Measurements from ENCODE around the gene PAK6. TPM values are rescaled to one million over a fixed set of nuclear protein-coding genes. Genes with fewer than 3 reads are reported as not detected.

The PAK6 gene
- total RNA-seq, 1 donor from 2014 or later, result 5.7 TPM

DNA sequence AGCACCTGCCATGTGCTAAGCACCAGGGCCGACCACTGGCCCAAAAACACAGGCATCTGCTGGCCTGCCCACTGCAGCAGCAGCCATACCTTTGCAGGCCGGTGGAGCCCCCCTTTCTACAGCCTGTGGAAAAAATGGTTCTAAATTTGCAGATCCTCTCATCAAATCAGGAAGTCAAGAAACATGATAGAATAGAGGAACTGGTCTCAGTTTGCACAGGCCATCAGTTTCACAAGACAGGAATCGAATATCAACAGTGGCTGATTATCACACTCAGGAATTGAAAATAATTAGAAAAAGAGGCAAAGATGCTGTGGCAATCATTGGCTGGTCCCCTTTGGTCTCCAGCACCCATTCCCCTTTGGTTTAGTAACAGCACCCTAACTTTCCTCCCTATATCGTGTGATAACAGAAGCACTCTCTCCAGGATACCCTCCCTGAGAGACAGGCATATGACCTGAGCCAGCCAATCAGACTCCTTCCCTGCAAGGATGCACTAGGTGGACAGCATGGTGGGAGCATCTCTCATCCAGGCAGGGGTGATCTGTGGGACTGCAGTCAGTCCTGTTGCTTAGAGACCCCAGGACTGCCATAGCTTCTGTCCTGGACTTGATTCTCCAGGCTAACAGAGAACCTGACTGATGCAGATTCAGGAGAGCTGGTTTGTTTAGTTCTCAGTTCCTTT, 3.5 kb upstream of the PAK6 start:
- peak; percentile 45 for DNase-seq
- no peaks in the 10 kb centered on the region for H3K36me3 ChIP-seq
- TF ChIP-seq, protein P1, sequence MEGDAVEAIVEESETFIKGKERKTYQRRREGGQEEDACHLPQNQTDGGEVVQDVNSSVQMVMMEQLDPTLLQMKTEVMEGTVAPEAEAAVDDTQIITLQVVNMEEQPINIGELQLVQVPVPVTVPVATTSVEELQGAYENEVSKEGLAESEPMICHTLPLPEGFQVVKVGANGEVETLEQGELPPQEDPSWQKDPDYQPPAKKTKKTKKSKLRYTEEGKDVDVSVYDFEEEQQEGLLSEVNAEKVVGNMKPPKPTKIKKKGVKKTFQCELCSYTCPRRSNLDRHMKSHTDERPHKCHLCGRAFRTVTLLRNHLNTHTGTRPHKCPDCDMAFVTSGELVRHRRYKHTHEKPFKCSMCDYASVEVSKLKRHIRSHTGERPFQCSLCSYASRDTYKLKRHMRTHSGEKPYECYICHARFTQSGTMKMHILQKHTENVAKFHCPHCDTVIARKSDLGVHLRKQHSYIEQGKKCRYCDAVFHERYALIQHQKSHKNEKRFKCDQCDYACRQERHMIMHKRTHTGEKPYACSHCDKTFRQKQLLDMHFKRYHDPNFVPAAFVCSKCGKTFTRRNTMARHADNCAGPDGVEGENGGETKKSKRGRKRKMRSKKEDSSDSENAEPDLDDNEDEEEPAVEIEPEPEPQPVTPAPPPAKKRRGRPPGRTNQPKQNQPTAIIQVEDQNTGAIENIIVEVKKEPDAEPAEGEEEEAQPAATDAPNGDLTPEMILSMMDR (IDR thresholded peaks at IDR 0.05), result no peak
- no peak overlapping the region for H3K4me3 ChIP-seq
- no peak overlapping the region for H3K27ac ChIP-seq
- no peaks in the 10 kb centered on the region for H3K4me1 ChIP-seq
- H3K9me3 ChIP-seq, result no peaks in the 10 kb centered on the region
- intact Hi-C loops (cut with DNase I), result no loop called here
- peaks cover 9% of the 10 kb centered on the region for H3K27me3 ChIP-seq
- ATAC-seq, result peak; percentile 46

DNA sequence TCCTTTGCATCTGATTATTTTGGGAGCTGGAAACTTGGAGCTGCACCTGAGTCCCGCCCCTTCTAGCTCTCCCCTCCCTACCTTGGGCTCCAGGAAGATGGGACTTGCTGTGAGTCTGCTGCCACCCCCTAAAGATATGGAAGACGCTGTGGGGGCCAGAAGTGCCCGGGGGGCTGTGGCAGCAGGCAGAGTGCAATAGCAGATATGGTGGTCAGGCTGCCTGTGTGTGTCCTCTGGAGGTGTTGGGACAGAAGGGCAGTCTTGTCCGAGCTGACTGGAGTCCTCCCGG, 485 bp downstream of the PAK6 start:
- DNase-seq (no peak), ATAC-seq (no peak)
- H3K36me3 ChIP-seq, result no peaks in the 10 kb centered on the region
- intact Hi-C loops (cut with DNase I), result no loop called here
- TF ChIP-seq, protein P1 (IDR thresholded peaks at IDR 0.05), result no peak
- H3K27ac ChIP-seq, result no peak overlapping the region
- peak overlapping the region; percentile 17 for H3K4me3 ChIP-seq
- no peaks in the 10 kb centered on the region for H3K4me1 ChIP-seq
- peaks cover 11% of the 10 kb centered on the region for H3K27me3 ChIP-seq
- no peaks in the 10 kb centered on the region for H3K9me3 ChIP-seq

DNA sequence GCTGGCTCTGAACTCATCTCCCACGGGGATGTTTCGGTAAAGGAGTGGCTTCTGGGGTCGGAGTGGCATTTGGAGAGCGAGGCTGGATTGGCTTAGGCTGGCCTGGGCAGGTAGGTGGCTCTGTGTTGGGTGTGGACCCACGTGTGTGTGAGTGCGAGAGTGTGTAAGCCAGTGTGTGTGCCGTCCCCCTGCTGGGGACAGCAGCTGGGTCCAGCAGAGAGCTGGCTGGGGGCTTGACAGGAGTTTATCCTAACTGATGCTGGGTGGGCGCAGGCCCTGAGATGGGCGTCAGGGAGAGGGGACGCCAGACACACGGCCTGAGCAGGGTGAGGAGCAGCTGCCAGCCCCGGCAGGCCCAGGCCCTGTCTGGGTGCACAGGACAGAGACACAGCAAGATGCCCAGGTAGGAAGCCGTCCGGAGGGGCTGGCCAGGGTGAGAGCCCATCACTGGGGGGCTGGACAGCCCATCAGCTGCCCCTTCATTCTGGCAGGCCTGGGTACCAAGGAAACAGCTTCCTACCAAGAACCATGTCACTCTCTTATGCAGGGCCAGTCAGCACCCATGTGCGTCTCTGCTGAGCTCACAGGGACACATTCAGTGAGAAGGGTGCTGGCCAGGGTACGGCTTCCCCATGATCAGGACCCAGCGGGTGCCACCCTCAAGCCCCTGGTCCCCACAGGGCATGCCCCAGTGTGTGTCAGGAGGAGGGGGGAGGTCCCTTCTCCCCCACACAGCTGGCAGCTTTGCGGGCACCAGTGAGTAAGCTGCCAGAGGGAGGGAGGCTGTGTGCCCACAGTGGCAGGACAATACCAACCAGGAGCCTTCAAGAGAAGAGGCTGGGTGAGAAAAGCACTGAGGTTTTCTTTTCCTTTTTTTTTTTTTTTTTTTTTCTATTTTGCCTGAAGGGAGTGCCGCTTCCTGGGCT, 1.1 kb downstream of the PAK6 start:
- Histone ChIP-seq H3K4me3 (no peak overlapping the region), H3K36me3 (no peaks in the 10 kb centered on the region), H3K9me3 (no peaks in the 10 kb centered on the region), H3K4me1 (no peaks in the 10 kb centered on the region), H3K27ac (no peak overlapping the region), H3K27me3 (peaks cover 11% of the 10 kb centered on the region)
- TF ChIP-seq, protein P1 (IDR thresholded peaks at IDR 0.05), result no peak
- intact Hi-C loops (cut with DNase I), result no loop called here
- DNase-seq (peak; percentile 59), ATAC-seq (no peak)

DNA sequence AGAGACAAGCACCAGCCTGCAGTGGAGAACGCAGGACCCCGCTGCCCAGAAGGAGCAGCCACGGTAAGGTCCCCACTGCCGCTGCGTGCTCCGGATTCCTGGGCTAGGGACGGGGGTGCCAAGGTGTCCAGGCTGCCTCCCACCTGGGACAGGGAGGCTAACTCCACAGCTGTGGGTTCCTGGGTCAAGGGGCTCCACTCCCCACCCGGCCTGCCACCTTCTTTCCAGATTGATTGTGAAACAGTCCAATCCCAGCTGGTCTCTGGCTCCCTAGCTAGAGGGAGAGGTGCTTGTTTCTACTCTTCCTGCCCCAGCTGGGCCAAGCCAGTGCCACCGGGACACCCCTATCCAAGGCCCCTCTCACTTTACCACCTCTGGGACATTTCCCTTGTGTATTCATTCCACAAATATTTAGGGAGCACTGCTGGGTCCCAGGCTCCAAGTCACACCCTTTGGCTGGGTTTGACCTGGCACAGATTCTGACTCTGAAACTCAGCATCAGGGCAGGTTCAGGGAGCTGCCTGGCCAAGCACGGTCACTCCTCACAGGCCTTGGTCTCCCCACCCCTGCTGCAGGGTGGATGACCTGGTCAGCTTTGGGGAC, 1.9 kb downstream of the PAK6 start:
- no peaks in the 10 kb centered on the region for H3K36me3 ChIP-seq
- no peaks in the 10 kb centered on the region for H3K4me1 ChIP-seq
- peaks cover 11% of the 10 kb centered on the region for H3K27me3 ChIP-seq
- no peak for ATAC-seq
- no peak overlapping the region for H3K27ac ChIP-seq
- no peak for DNase-seq
- intact Hi-C loops (cut with DNase I), result no loop called here
- H3K9me3 ChIP-seq, result no peaks in the 10 kb centered on the region
- TF ChIP-seq, protein P1 (IDR thresholded peaks at IDR 0.05), result no peak
- no peak overlapping the region for H3K4me3 ChIP-seq

DNA sequence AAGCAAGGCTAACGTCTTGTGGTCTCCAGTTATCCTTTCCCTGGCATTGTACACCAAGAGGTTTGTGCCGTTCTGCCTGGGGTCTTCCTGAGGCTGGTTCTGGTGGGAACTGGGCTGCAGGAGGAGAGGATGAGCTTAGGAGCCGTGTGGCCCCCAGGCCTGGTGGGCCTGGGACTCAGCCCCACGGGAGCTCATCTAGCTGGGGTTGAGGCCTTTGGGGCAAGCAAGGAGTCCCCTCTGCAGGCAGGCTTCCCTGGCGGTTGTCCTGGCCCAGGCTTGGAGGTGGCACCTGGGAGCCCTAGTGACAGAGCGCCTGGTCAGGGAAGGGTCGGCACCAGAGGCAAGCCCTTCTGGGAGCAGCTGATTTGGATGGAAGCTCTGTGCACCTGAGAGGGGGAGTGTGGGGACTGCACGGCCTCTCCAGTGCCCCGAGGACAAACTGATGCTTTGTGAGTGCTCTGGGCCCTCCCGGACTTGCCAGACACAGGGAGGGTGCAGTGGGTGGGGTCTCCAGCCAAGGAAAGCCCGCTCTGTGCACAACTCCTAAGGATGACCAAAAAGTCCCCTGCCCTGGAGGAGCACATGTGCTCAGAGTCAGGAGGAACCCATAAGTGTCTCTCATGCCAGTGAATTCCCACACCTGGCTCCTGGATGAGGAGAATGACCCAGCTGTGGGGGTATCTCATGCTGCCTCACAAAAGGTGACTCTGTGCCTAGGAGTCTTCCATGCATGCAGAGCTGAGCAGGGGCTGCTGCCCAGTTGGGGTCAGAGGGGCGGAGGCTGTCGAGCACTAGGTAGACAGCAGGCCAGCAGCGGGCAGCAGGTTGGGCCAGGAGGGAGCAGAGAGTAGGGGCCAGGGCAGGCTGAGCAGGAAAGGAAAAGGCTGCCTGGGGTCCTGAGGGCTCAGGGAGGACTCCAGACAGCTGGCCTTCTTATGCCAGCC, 2.7 kb downstream of the PAK6 start:
- Histone ChIP-seq H3K27me3 (peaks cover 11% of the 10 kb centered on the region), H3K4me3 (no peak overlapping the region), H3K27ac (no peak overlapping the region), H3K9me3 (no peaks in the 10 kb centered on the region), H3K4me1 (no peaks in the 10 kb centered on the region), H3K36me3 (no peaks in the 10 kb centered on the region)
- intact Hi-C loops (cut with DNase I), result no loop called here
- ATAC-seq, result no peak
- TF ChIP-seq, protein P1 (IDR thresholded peaks at IDR 0.05), result no peak
- DNase-seq, result peak; percentile 50
